HepG2 (cell line): ENCODE measurements around the gene PLD4. TPM values are rescaled to one million over a fixed set of nuclear protein-coding genes. Genes with fewer than 3 reads are reported as not detected.
A peak's percentile ranks its signal among the peaks of the same experiment; 100 is the strongest.

Experiments used
- ATAC-seq: fragments of 200-7000 bp; cut with Tn5 transposase; 3 replicates; pipeline ENCODE4 v1.9.1; 2020; ENCODE audit warnings: mild to moderate bottlenecking, moderate library complexity
- BruUV-seq: library from RNA; stranded (reverse); fragments of 400-500 nt; replicated peaks from 2 replicates; lab custom pipeline; 2021; lab: Mats Ljungman, UMichigan
- CTCF ChIA-PET: fragments of 300-600 bp; formaldehyde crosslinking; extraction: SDS; loops from one replicate; lab custom pipeline; 2021; ENCODE audit warnings: low total read pairs, inconsistent platforms, low intra/inter-chr PET ratio; lab: Yijun Ruan, JAX
- POLR2A ChIA-PET: fragments of 350-600 bp; sonication (Branson Sonifier 250); formaldehyde crosslinking; loops from one replicate; lab custom pipeline; 2020; ENCODE audit warnings: antibody characterized with exemption, inconsistent platforms; lab: Yijun Ruan, JAX
- DNase-seq: peaks from one replicate; pipeline ENCODE4 v3.0.0-alpha.2; 2015; ENCODE audit warnings: low spot score
- FAIRE-seq: peaks from 3 replicates; lab custom pipeline; 2011; peaks lifted over from hg19 to GRCh38; lab: Jason Lieb, UNC
- H2AFZ ChIP-seq: one replicate; pipeline ENCODE4 v1.6.1; 2011; ENCODE audit warnings: low read length, inconsistent platforms
- H3K27ac ChIP-seq: fragments of 300-600 bp; 3 replicates; pipeline ENCODE4 v1.8.0; 2011; ENCODE audit warnings: mixed run types, mild to moderate bottlenecking, mixed read lengths, low read length, inconsistent platforms; ENCODE audit not compliant: insufficient read depth; ENCODE audit errors: extremely low read length
- H3K27me3 ChIP-seq, 2 experiments: fragments of 200-600 bp in 1 of 2; 2 replicates in 1 of 2; 3 replicates in 1 of 2; pipeline versions ENCODE4 v1.6.0 to v1.8.0; 2011; ENCODE audit warnings: low read length in 2 of 2, mild to moderate bottlenecking in 2 of 2, moderate library complexity in 2 of 2, inconsistent platforms in 1 of 2; ENCODE audit not compliant: insufficient read depth in 2 of 2, control insufficient read depth in 1 of 2
- H3K36me3 ChIP-seq, 2 experiments: fragments of 200-600 bp in 1 of 2; replicated peaks in 1 of 2; 2 replicates in 1 of 2; 3 replicates in 1 of 2; pipeline versions ENCODE4 v1.5.1 to v1.8.0; 2011; ENCODE audit warnings: low read length in 2 of 2, inconsistent platforms in 1 of 2; ENCODE audit not compliant: insufficient read depth in 2 of 2, control insufficient read depth in 1 of 2
- H3K4me1 ChIP-seq: 2 replicates; pipeline ENCODE4 v1.5.1; 2012; ENCODE audit warnings: low read length, inconsistent platforms; ENCODE audit not compliant: insufficient read depth
- H3K4me2 ChIP-seq: 2 replicates; pipeline ENCODE4 v1.6.0; 2011; ENCODE audit warnings: low read depth, low read length, inconsistent platforms
- H3K4me3 ChIP-seq, 3 experiments: fragments of 200-600 bp in 1 of 3; sonication (generic), shearing (Covaris generic) in 1 of 3; replicated peaks in 1 of 3; 2 replicates each; pipeline ENCODE4 v1.5.1; 2011 to 2016; ENCODE audit warnings: low read length in 3 of 3, inconsistent platforms in 2 of 3, low read depth in 2 of 3, mild to moderate bottlenecking in 2 of 3, control low read depth in 1 of 3, mixed read lengths in 1 of 3; ENCODE audit not compliant: insufficient read depth in 1 of 3
- H3K79me2 ChIP-seq: one replicate; pipeline ENCODE4 v1.6.1; 2011; ENCODE audit warnings: low read length, inconsistent platforms; ENCODE audit not compliant: insufficient read depth
- H3K9ac ChIP-seq: 2 replicates; pipeline ENCODE4 v1.6.0; 2011; ENCODE audit warnings: mild to moderate bottlenecking, low read depth, low read length, inconsistent platforms; ENCODE audit not compliant: insufficient read depth
- H3K9me3 ChIP-seq: 2 replicates; pipeline ENCODE4 v1.5.1; 2012; ENCODE audit warnings: mild to moderate bottlenecking, low read length
- H4K20me1 ChIP-seq: 2 replicates; pipeline ENCODE4 v1.6.0; 2011; ENCODE audit warnings: inconsistent platforms, mild to moderate bottlenecking, low read length, moderate library complexity; ENCODE audit not compliant: insufficient read depth
- HNF4G ChIP-seq, 2 experiments: sonication (generic) in 1 of 2; formaldehyde crosslinking in 1 of 2; IDR thresholded peaks; 2 replicates each; pipeline versions ENCODE4 v1.4.0 to v1.6.1; 2011 to 2020; ENCODE audit warnings: borderline replicate concordance in 2 of 2, low read depth in 2 of 2, mild to moderate bottlenecking in 2 of 2, low read length in 1 of 2, missing genetic modification reagents in 1 of 2, moderate library complexity in 1 of 2
- KDM6A ChIP-seq: IDR thresholded peaks from 2 replicates; pipeline ENCODE4 v1.6.1; 2016; ENCODE audit warnings: low read depth
- MAFG ChIP-seq: sonication (generic); formaldehyde crosslinking; IDR thresholded peaks from 2 replicates; pipeline ENCODE4 v1.5.1; 2020; ENCODE audit warnings: mild to moderate bottlenecking, missing genetic modification reagents
- RBFOX2 ChIP-seq: fragments of 200-400 bp; formaldehyde crosslinking; IDR thresholded peaks from 2 replicates; pipeline ENCODE4 v1.6.1; 2017; ENCODE audit warnings: low read depth, mild to moderate bottlenecking, low read length
- RXRB ChIP-seq: IDR thresholded peaks from 2 replicates; pipeline ENCODE4 v1.6.1; 2016; ENCODE audit warnings: borderline replicate concordance, missing genetic modification reagents, missing compliant biosample characterization
- TARDBP ChIP-seq: sonication (generic); formaldehyde crosslinking; IDR thresholded peaks from 2 replicates; pipeline ENCODE4 v1.8.0; 2022; ENCODE audit warnings: mild to moderate bottlenecking, missing genetic modification reagents
- TMF1 ChIP-seq: sonication (generic); formaldehyde crosslinking; IDR thresholded peaks from 2 replicates; pipeline ENCODE4 v1.8.1; 2022; ENCODE audit warnings: low read depth, missing genetic modification reagents
- ZKSCAN1 ChIP-seq: fragments of 150-350 bp; IDR thresholded peaks from 2 replicates; pipeline ENCODE4 v1.6.1; 2014; ENCODE audit warnings: low read length
- ZNF180 ChIP-seq: sonication (generic); formaldehyde crosslinking; IDR thresholded peaks from 2 replicates; pipeline ENCODE4 v1.4.0; 2020; ENCODE audit warnings: low read depth, missing genetic modification reagents, borderline replicate concordance
- ZNF280D ChIP-seq: sonication (generic); formaldehyde crosslinking; IDR thresholded peaks from 2 replicates; pipeline ENCODE4 v1.5.1; 2020; ENCODE audit warnings: mild to moderate bottlenecking, missing genetic modification reagents
- ZNF335 ChIP-seq: sonication (generic); formaldehyde crosslinking; IDR thresholded peaks from 2 replicates; pipeline ENCODE4 v1.4.0; 2020; ENCODE audit warnings: missing genetic modification reagents
- ZNF883 ChIP-seq: sonication (generic); formaldehyde crosslinking; IDR thresholded peaks from 2 replicates; pipeline ENCODE4 v1.5.1; 2020; ENCODE audit warnings: mild to moderate bottlenecking, missing genetic modification reagents; ENCODE audit errors: not compliant biosample characterization
- WGBS: methylation state at CpG from one replicate; pipeline ENCODE4 v1.1.6; 2017; ENCODE audit warnings: low lambda C conversion rate; 5-methylcytosine and 5-hydroxymethylcytosine counted together
- in situ Hi-C: cut with HindIII; loops from 2 replicates; pipeline ENCODE4 v1.10.0; 2017; ENCODE audit warnings: low pct_unique_long_range_greater_than_20kb; ENCODE audit not compliant: extremely low pct_ligation_motif_present
- intact Hi-C: fragments of 100-400 bp; cut with micrococcal nuclease; formaldehyde crosslinking; loops from one replicate; pipeline ENCODE4 v1.10.0; 2022; ENCODE audit not compliant: unreplicated experiment
- polyA plus RNA-seq, 8 experiments: library from polyadenylated mRNA; depleted of rRNA in 3 of 8; stranded (reverse) in 7 of 8; unstranded in 1 of 8; fragments of >200 nt; fragmentation: Illumina TruSeq in 4 of 8; extraction: Trizol in 4 of 8; gene quantifications; 2 replicates each; pipeline versions ENCODE4 v1.2.1 to v1.2.3, GENCODE V29; 2011 to 2016; ENCODE audit warnings: low read depth in 4 of 8, missing spikeins in 1 of 8, mixed read lengths in 1 of 8; ENCODE audit not compliant: insufficient read depth in 1 of 8
- total RNA-seq, 5 experiments: library from RNA; depleted of rRNA; stranded (reverse); fragments of >200 nt; fragmentation: Illumina TruSeq; extraction: Trizol; gene quantifications; 2 replicates each; pipeline ENCODE4 v1.2.3, GENCODE V29; 2016; ENCODE audit warnings: low read depth in 1 of 5

Gene PLD4
- total and polyA plus RNA-seq, 2 of the 13 experiments (the other 11 are each of a cell fraction or from before 2014, with no cell fraction given): not detected

GRCh38 chr14:104891121-104891551 lies 33.5 kb upstream of the PLD4 start:
- H3K27me3 ChIP-seq: no peaks in the 10 kb centered on the region
- no peak overlapping the region for H3K9ac ChIP-seq
- no peak for DNase-seq
- H3K4me2 ChIP-seq: no peak overlapping the region
- no peak overlapping the region for H3K4me3 ChIP-seq
- intact Hi-C loops (no loop called here), in situ Hi-C loops (no loop called here)
- POLR2A ChIA-PET: no interaction called here
- no TSS peak for BruUV-seq
- FAIRE-seq: no peak
- WGBS: 96% methylated on average over 4 of the region's 4 CpGs
- no peaks in the 10 kb centered on the region for H3K9me3 ChIP-seq
- TF ChIP-seq ZNF180 (CRISPR knock-in tag) (no peak), RXRB (CRISPR knock-in tag) (no peak), TARDBP (CRISPR knock-in tag) (peak; percentile 49; the same call in 1 of the 2 replicates), ZNF335 (CRISPR knock-in tag) (no peak)
- CTCF ChIA-PET: no interaction called here
- no peaks in the 10 kb centered on the region for H3K79me2 ChIP-seq
- H3K27ac ChIP-seq: no peak overlapping the region
- no peak overlapping the region for H2AFZ ChIP-seq
- no peak for ATAC-seq
- no peaks in the 10 kb centered on the region for H3K36me3 ChIP-seq
- no peaks in the 10 kb centered on the region for H4K20me1 ChIP-seq
- no peaks in the 10 kb centered on the region for H3K4me1 ChIP-seq

GRCh38 chr14:104891664-104892530 lies 32.8 kb upstream of the PLD4 start:
- intact Hi-C loops: no loop called here
- no peak overlapping the region for H2AFZ ChIP-seq
- no peaks in the 10 kb centered on the region for H3K36me3 ChIP-seq
- BruUV-seq: no TSS peak
- no peak overlapping the region for H3K4me3 ChIP-seq
- CTCF ChIA-PET: no interaction called here
- peaks cover 2% of the 10 kb centered on the region; the same call in 1 of the 2 replicates for H3K4me1 ChIP-seq
- H3K79me2 ChIP-seq: no peaks in the 10 kb centered on the region
- no peaks in the 10 kb centered on the region for H3K27me3 ChIP-seq
- H3K9ac ChIP-seq: no peak overlapping the region
- 89% methylated on average over 8 of the region's 13 CpGs for WGBS
- no peaks in the 10 kb centered on the region for H4K20me1 ChIP-seq
- no peak overlapping the region for H3K27ac ChIP-seq
- FAIRE-seq: no peak
- TF ChIP-seq HNF4G (IDR thresholded peaks at IDR 0.05; ENCODE audit: borderline replicate concordance, low read depth, low read length) (no peak), HNF4G (CRISPR knock-in tag; IDR thresholded peaks at IDR 0.05; ENCODE audit: borderline replicate concordance, low read depth) (no peak), KDM6A (CRISPR knock-in tag) (no peak), RBFOX2 (no peak), MAFG (CRISPR knock-in tag) (no peak), ZNF883 (CRISPR knock-in tag) (no peak), ZNF280D (CRISPR knock-in tag) (no peak), TMF1 (CRISPR knock-in tag) (no peak), ZKSCAN1 (no peak)
- TF ChIP-seq, all 625 proteins: peak for 0
- no peak for ATAC-seq
- Histone ChIP-seq H3K4me2 (no peak overlapping the region), H3K9me3 (no peaks in the 10 kb centered on the region)
- in situ Hi-C loops: no loop called here
- DNase-seq: no peak
- POLR2A ChIA-PET: no interaction called here
